TTC549 (cell line): ENCODE measurements around the gene DOC2B.
"Not testable (repeated sequence)": the region's sequence is repeated elsewhere in the genome, so short reads cannot be mapped to it uniquely, and the experiment has no call there.

ENCODE experiments used
- FAIRE-seq: peaks from 2 replicates; lab custom pipeline; 2012; peaks lifted over from hg19 to GRCh38; lab: Jason Lieb, UNC

The DOC2B gene

DNA sequence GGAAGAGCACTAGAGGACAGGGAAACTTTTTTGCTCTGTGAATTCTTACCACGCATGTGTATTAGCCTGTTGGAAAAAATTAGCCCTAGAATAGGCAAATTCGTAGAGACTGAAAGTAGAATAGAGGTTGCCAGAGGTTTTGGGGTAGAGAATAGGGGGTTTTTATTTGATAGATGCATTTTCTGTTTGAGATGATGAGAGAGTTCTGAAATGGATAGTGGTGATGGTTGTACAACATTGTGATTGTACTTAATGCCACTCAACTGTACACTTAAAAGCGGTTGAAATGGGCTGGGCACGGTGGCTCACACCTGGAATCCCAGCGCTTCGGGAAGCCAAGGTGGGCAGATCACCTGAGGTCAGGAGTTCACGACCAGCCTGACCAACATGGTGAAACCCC, 8.0 kb upstream of the DOC2B start:
- FAIRE-seq, result no peak

- FAIRE-seq, result no peak
Measured at GRCh38 chr17:187130-187529, 5.7 kb upstream of the DOC2B start.

GRCh38 chr17:185445-186138, 4.1 kb upstream of the DOC2B start:
- FAIRE-seq, result no peak

DNA sequence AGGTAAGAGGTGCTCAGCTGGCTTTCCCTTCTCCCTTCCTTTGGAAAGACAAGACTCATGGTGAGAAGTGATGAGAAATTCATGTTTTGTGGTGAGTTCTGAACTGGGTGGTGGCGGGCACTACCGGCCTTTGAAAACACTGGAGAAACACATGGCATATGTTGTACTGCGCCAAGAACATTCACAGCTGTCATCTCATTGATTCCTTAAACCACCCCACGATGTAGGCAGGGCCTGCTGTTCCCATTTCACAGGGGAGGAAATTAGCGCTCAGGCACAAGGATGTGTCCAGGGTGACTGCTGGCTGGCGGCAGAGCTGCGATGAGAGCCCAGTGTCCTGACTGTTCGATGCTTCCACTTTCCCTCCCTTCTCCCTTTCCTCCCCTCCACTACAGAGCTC, 1.6 kb upstream of the DOC2B start:
- FAIRE-seq, result no peak

- no peak for FAIRE-seq
Measured at GRCh38 chr17:182050-182751, 751 bp upstream of the DOC2B start.

GRCh38 chr17:180381-181244, 837 bp downstream of the DOC2B start:
- FAIRE-seq, result no peak

DNA sequence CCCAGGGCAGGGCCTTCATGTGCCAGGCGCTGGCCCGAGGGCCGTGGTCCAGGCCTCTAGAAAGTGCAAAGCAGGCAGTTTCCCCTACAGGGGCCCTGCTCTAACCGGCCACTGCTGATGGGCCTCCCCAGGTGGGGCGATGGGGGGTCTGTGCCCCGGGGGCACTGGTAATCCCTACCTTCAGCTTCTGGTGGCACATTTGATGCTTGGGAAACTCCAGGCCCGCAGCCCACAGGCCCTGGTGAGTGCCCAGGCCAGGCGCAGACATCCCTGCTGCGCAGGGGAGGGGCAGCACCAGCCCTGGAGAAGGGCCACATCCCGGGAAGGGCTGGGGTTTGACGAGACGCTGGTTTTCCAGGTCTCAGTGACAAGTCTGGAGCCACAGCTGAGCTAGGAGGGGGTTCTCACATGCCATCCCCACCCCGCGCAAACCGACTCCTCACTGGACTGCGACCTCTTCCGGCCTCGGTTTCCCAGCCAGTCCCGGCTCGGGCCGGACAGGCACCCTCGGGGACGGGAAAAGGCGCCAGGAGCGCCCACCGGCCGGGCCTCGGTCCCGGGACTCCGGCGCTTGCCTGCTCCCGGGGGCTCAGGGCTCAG, 1.6 kb downstream of the DOC2B start:
- FAIRE-seq, result no peak

DNA sequence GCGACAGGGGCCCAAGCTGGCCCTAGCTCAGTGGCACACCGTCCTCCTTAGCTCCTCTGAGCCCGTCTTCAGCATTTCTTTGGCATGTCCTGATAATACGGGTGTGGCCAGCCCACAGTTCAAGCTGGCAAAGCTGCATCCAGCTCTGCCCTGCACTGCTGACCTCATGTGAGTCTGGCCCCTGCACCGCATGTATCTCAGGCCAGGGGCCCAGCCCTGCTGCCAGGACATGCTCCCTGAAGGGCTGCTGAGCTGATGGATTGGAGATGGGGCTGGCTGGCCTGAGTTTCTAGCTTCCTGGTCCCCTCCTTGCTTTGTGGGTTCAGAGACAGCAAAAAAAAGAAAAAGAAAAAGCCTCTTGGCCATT, 2.4 kb downstream of the DOC2B start:
- FAIRE-seq, result no peak

- FAIRE-seq, result no peak
Measured at GRCh38 chr17:178292-179065, 3.0 kb downstream of the DOC2B start.

DNA sequence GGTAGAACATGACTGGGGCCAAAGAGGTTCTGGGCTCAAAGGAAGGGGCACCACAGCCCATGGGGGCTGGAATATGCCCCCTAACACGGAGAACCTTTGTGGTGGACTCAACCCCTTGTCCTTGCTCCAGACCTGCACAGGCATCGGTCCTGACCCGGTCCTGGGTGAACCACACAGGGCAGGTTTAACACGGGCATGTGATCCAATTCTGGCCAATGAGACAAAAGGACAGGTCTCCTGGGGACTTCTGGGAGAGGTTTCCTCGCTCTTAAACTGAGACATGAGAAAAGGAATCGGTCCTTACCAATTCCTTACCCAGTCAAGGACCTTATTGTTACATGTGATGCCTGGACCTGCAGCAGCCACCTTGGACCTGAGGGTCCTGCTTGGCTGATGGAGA, 3.7 kb downstream of the DOC2B start:
- FAIRE-seq, result no peak

GRCh38 chr17:177155-177554, 4.3 kb downstream of the DOC2B start:
- FAIRE-seq, result no peak

GRCh38 chr17:173166-173911, 8.1 kb downstream of the DOC2B start:
- no peak for FAIRE-seq

DNA sequence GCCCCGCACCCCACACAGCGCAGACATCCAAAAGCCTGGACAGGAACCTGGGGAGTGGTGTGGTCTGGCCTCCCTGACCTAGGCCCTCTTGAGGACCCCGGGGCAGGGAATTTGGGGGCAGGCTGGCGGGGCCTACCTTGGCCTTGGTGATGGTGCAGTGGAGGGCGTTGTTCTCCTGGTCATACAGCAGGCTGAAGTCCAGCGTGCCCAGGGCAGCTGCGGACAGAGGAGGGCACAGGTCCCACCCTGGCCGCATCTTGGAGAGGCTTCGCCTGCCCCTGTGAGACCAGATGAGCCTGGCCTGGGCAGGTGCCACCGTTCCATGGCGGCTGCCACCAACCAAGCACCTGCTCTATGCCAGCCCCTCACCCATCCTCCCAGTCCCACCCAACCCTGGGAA, 9.0 kb downstream of the DOC2B start:
- FAIRE-seq, result no peak

GRCh38 chr17:171871-172270, 9.6 kb downstream of the DOC2B start:
- FAIRE-seq, result no peak

GRCh38 chr17:170130-170670, 11.2 kb downstream of the DOC2B start:
- no peak for FAIRE-seq

DNA sequence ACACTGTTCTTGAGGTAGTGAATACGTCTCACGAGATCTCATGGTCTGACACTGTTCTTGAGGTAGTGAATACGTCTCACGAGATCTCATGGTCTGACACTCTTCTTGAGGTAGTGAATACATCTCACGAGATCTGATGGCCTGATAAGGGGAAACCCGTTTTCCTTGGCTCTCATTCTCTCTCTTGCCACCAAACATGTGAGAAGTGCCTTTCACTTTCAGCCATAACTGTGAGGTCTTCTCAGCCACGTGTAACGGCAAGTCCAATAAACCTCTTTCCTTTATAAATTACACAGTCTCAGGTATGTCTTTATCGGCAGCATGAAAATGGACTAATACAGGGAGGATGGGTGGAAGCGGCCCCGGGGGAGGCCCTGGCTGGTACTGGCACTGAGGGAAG, 12.8 kb downstream of the DOC2B start:
- FAIRE-seq, result not testable (repeated sequence)

DNA sequence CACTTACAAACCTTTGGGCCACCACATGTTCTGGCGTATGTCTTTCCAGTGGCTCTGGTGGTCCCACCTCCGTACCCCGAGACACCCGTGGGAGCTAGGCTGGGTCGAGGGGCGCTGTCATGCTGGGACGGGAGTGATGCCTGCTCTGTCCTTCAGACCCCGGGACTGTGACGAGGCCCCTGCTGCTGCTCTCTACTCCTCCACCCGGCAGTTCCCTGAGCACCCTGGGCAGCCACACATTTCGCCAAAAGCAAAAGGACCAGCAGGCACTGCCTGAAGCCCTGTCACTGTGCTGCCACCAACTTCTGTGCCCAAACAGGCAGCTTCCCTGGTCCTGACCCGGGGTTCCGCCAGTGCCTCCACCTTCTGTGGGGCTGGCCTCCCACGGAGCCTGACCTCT, 15.5 kb downstream of the DOC2B start:
- FAIRE-seq, result no peak

- no peak for FAIRE-seq
Measured at GRCh38 chr17:164303-165235, 16.9 kb downstream of the DOC2B start.

GRCh38 chr17:163514-164098, 17.8 kb downstream of the DOC2B start:
- FAIRE-seq, result no peak

GRCh38 chr17:162689-163088, 18.8 kb downstream of the DOC2B start:
- no peak for FAIRE-seq
